NCI-H2227 (cell line): ENCODE data around the gene UBXN7.
"Not testable (repeated sequence)": the region's sequence is repeated elsewhere in the genome, so short reads cannot be mapped to it uniquely, and the experiment has no call there.

Source experiments
- DNase-seq: peaks from one replicate; lab custom pipeline; 2025; ENCODE audit not compliant: unreplicated experiment; lab: John Stamatoyannopoulos, UW

The UBXN7 gene

GRCh38 chr3:196432137-196432879 lies at the start of gene UBXN7:
UBXN7 (minus strand) TSS chr3:196432427; CDS start chr3:196432399, 28 bp downstream.
- DNase-seq: peak; percentile 97

DNA sequence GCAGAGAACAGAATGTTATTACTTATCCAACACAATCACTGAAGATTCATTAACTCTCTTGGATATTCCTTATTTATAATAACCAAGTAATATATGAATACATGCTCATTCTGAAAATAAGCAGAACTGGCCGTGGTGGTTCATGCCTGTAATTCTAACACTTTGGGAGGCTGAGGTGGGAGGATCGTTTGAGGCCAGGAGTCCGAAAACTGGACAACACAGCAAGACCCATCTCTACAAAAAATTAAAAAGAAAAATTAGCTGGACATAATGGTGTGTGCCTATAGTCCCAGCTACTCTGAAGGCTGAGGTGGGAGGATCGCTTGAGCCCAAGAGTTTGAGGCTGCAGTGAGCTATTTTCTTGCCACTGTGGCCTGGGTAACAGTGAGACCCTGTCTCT lies 45.5 kb upstream of the UBXN7 start:
- DNase-seq: no peak

- no peak for DNase-seq
Observed at GRCh38 chr3:196472286-196472685, 40.1 kb upstream of the UBXN7 start.

- no peak for DNase-seq
Observed at GRCh38 chr3:196471551-196471950, 39.3 kb upstream of the UBXN7 start.

DNA sequence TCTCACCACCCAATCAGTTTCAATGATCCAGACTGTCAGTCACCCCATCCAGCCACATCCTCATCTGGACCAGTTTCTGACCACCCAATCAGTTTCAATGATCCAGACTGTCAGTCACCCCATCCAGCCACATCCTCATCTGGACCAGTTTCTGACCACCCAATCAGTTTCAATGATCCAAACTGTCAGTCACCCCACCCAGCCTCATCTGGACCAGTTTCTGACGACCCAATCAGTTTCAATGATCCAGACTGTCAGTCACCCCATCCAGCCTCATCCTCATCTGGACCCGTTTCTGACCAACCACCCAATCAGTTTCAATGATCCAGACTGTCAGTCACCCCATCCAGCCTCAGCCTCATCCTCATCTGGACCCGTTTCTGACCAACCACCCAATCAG lies 38.0 kb upstream of the UBXN7 start:
- not testable (repeated sequence) for DNase-seq

DNA sequence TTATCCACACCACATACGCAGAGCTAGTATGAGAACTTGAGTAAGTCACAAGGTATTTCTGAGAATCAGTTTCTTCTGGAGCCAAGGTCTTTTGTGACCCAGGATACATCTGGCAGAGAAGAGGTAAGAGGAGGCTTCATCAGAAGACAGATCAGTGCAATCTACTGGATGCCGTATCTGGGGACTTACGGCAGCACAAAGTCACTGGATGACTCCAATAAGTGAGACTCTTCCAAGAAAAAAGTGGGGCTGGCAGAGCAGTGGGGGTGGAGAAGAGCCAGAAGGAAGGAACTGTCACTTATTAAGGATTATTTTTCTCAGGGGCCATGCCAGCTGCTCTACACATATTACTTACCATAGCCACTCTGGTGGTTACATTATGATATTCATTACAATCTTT lies 31.6 kb upstream of the UBXN7 start:
- DNase-seq: no peak

DNA sequence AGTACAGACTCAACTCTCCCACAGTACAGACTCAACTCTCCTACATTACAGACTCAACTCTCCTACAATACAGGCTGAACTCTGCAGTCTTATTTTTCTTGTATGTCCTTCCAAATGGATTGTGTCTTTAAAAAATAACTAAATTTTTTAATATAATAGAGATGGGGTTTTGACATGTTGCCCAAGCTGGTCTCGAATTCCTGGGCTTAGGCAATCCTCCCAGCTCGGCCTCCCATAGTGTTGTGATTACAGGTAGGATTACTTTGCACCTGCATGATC lies 31.2 kb upstream of the UBXN7 start:
- no peak for DNase-seq

GRCh38 chr3:196462680-196463477 lies 30.7 kb upstream of the UBXN7 start:
- not testable (repeated sequence) for DNase-seq

- no peak for DNase-seq
Observed at GRCh38 chr3:196458063-196458462, 25.8 kb upstream of the UBXN7 start.

DNA sequence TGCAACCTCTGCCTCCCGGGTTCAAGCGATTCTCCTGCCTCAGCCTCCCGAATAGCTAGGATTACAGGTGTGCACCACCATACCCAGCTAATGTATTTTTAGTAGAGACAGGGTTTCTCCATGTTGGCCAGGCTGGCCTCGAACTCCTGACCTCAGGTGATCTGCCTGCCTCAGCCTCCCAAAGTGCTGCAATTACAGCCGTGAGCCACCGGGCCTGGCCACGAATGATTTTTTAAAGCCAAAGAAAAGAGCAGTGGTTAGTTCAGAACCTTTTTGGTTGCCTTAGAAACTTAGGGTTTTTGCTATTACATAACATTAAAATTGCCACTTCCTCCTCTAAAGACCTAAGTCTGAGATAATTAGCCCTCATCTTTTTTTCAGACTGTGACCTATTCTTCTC lies 25.2 kb upstream of the UBXN7 start:
- not testable (repeated sequence) for DNase-seq

DNA sequence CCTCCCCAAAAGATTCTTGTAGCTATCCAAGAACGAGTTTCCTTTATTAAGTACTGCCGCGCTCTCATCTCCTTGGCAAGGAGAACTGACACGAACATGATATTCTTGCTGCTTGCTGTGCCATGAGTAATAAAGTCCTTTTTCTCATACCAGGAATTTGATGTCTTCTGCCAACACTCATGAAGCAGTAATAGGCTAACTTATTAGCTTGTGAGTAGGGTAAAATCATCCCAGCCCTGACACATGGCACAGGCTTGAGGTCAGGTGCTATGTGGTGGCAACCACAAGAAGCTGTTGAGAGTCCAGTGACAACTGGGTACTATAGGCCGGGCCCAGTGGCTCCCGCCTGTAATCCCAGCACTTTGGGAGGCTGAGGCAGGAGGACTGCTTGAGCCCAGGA lies 22.7 kb upstream of the UBXN7 start:
- DNase-seq: no peak

DNA sequence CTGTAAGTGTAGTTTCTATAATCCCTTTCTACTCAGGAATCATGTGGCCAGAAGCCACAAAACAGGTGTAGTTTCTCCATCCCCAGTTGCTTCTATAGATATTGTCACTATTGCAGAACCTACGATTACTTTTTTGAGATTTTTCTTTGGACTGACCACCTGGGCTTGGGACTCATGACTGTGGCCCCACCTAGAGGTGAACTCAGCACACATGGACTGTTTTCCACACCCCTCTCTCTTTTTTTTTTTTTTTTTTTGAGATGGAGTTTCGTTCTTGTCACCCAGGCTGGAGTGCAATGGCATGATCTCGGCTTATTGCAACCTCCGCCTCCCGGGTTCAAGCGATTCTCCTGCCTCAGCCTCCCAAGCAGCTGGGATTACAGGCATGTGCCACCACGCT lies 13.2 kb upstream of the UBXN7 start:
- not testable (repeated sequence) for DNase-seq

DNA sequence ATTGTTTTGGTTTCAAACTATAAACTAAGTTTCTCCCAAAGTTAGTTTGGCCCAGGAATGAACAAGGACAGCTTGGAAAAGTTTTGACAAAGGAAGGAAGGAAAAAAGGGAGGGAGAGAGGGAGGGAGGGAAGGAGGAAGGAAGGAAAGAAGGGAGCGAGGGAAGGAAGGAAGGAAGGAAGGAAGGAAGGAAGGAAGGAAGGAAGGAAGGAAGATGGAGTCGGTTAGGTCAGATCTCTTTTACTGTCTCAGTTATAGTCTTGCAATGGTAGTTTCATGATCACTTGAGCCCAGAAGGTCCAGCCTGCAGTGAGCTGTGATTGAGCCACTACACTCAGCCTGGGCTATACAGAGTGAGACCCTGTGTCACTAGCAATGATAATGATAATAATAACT lies 12.3 kb upstream of the UBXN7 start:
- no peak for DNase-seq

- no peak for DNase-seq
Observed at GRCh38 chr3:196440696-196441095, 8.5 kb upstream of the UBXN7 start.

GRCh38 chr3:196440041-196440537 lies 7.9 kb upstream of the UBXN7 start:
- no peak for DNase-seq

DNA sequence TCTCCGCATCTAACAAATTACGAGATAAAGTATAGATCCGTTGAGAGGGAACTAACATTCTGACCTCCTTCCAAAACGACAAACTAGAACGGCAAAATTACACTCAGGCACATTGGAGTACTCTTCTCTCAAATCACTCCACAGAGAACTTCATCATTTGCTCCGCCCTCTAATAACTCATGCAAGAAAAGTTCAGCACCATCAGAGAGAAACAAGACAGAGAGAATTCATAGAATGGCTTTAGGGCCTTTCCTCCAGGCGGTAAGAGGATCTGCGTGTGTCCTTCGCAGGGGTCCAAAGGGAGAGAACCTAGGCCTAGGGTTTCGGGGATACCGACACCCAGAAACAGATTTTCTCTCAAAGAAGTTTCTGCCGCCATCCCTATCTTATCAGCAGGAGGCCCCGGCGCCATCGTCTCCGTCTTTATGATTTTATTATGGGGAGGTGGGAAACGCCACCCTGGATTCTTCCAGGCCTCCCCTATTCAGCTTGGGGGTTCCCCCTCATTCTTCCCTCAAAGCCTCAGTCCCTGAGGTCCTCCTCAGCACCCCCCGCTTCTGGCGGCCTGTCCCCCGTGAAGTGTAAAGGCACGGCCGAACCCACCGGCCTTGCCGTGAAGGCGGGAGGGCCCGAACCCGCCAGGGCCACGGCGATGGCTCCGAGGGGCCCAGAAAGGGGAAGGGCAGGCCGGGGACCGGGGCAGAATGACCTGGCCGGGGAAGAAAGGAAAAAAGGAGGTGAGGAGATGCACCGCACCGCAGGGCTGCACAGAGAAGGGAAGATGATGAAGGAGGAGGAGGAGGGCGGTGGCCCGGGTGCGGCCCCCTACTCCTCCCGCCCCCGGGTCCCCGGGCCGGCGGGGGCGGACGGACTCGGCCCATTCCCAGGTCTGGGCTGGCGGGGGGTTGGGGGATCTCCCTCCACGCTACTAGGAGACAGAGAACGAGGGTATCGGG lies 768 bp downstream of the UBXN7 start:
- peak; percentile 53 for DNase-seq

- no peak for DNase-seq
Observed at GRCh38 chr3:196428041-196428440, 4.2 kb downstream of the UBXN7 start.

DNA sequence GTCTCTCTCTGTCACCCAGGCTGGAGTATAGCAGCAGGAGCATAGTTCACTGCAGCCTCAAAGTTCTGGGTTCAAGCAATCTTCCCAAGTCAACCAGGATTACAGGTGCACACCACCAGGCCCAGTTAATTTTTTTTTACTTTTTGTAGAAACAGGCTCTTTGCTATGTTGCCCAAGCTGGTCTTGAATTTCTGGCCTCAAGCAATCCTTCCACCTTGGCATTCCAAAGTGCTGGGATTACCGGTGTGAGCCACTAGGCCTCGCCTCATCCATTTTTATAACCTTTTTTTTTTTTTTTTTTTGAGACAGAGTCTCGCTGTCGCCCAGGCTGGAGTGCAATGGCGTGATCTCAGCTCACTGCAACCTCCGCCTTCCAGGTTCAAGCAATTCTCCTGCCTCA lies 7.8 kb downstream of the UBXN7 start:
- DNase-seq: not testable (repeated sequence)

DNA sequence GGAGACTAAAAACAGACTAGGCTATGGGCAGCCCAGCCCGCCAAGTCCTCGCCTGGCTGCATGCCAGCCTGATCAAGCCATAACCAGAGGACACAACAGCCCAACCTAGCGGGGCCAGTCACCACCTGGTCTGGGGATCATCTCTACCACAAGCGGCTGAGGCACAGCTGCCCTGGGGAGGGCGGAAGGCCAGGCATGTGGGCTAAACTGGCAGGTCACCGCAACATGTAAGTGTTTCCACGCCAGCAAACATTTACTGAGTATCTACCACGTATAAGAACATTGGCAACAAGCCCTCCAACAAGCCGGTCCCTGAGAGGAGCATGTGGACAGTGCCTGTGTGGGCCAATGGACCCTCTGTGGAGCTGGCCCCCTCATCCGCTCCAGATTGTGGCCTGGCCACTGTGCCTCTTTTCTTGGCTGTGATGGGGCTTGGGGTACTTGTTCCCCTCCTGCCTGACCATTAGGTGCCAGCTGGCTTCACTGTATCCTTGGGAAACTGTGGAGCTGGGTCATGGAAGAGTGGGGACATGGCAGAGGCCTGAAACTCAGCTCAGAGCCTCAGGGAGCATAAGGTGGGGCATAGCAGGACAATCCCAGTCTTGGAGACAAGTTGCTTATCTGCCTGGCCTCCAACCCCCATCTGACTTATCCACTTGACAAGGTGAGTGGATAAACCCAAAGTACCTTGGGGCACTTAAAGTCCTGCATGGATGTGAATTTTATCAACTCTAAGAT lies 9.0 kb downstream of the UBXN7 start:
- DNase-seq: no peak

- DNase-seq: not testable (repeated sequence)
Observed at GRCh38 chr3:196421668-196422067, 10.6 kb downstream of the UBXN7 start.

GRCh38 chr3:196419386-196419785 lies 12.8 kb downstream of the UBXN7 start:
- DNase-seq: no peak
